Mesendoderm (in vitro differentiated cells): ENCODE measurements around the gene GP1BB.
"Not testable (repeated sequence)": the region's sequence is repeated elsewhere in the genome, so short reads cannot be mapped to it uniquely, and the experiment has no call there.

Experiments used
- DNase-seq: peaks from one replicate; pipeline ENCODE4 v3.0.0; 2013
- H2AK5ac ChIP-seq: 2 replicates; pipeline ENCODE4 v1.6.1; 2013; ENCODE audit warnings: low read length, inconsistent platforms
- H2BK120ac ChIP-seq: 2 replicates; pipeline ENCODE4 v1.6.1; 2013; ENCODE audit warnings: low read depth, mild to moderate bottlenecking, low read length, moderate library complexity, mixed read lengths
- H2BK15ac ChIP-seq: replicated peaks from 2 replicates; pipeline ENCODE4 v1.6.1; 2013; ENCODE audit warnings: low read depth, mild to moderate bottlenecking, moderate library complexity
- H2BK5ac ChIP-seq: 2 replicates; pipeline ENCODE4 v1.6.1; 2013; ENCODE audit warnings: low read length, inconsistent platforms
- H3K18ac ChIP-seq: 2 replicates; pipeline ENCODE4 v1.6.1; 2013; ENCODE audit warnings: mild to moderate bottlenecking, low read length, mixed read lengths
- H3K23ac ChIP-seq: one replicate; pipeline ENCODE4 v1.6.1; 2013; ENCODE audit warnings: low read length
- H3K27ac ChIP-seq: 2 replicates; pipeline ENCODE4 v1.5.1; 2013; ENCODE audit warnings: low read depth, mild to moderate bottlenecking, inconsistent platforms, low read length, moderate library complexity
- H3K27me3 ChIP-seq: 2 replicates; pipeline ENCODE4 v1.6.1; 2013; ENCODE audit warnings: low read length, control low read depth, mild to moderate bottlenecking, inconsistent platforms; ENCODE audit not compliant: insufficient read depth, poor library complexity
- H3K36me3 ChIP-seq: 2 replicates; pipeline ENCODE4 v1.6.1; 2013; ENCODE audit warnings: low read length, inconsistent platforms; ENCODE audit not compliant: control insufficient read depth, insufficient read depth
- H3K4ac ChIP-seq: one replicate; pipeline ENCODE4 v1.6.1; 2013; ENCODE audit warnings: low read depth, mild to moderate bottlenecking, low read length, moderate library complexity
- H3K4me1 ChIP-seq: 2 replicates; pipeline ENCODE4 v1.6.1; 2013; ENCODE audit warnings: low read depth, low read length, inconsistent platforms; ENCODE audit not compliant: control insufficient read depth
- H3K4me2 ChIP-seq: 2 replicates; pipeline ENCODE4 v1.6.1; 2013; ENCODE audit warnings: low read length
- H3K4me3 ChIP-seq: 2 replicates; pipeline ENCODE4 v1.5.1; 2013; ENCODE audit warnings: mild to moderate bottlenecking, low read length
- H3K56ac ChIP-seq: one replicate; pipeline ENCODE4 v1.6.1; 2013; ENCODE audit warnings: low read length
- H3K79me1 ChIP-seq: 2 replicates; pipeline ENCODE4 v1.6.1; 2013; ENCODE audit warnings: low read length, inconsistent platforms
- H3K79me2 ChIP-seq: 2 replicates; pipeline ENCODE4 v1.6.1; 2013; ENCODE audit warnings: mild to moderate bottlenecking, low read length; ENCODE audit not compliant: control insufficient read depth, insufficient read depth
- H3K9ac ChIP-seq: 2 replicates; pipeline ENCODE4 v1.6.1; 2013; ENCODE audit warnings: low read length, inconsistent platforms
- H4K5ac ChIP-seq: one replicate; pipeline ENCODE4 v1.6.1; 2013; ENCODE audit warnings: low read length
- H4K8ac ChIP-seq: one replicate; pipeline ENCODE4 v1.6.1; 2013; ENCODE audit warnings: low read depth, mild to moderate bottlenecking, control low read depth, low read length, moderate library complexity
- WGBS: extraction: QIAGEN DNeasy Blood & Tissue Kit; methylation state at CpG from one replicate; pipeline ENCODE4 v1.1.7; 2013; ENCODE audit warnings: low lambda C conversion rate, missing lambda C conversion rate; ENCODE audit not compliant: insufficient coverage; ENCODE audit errors: extremely low coverage; 5-methylcytosine and 5-hydroxymethylcytosine counted together

Gene GP1BB

DNA sequence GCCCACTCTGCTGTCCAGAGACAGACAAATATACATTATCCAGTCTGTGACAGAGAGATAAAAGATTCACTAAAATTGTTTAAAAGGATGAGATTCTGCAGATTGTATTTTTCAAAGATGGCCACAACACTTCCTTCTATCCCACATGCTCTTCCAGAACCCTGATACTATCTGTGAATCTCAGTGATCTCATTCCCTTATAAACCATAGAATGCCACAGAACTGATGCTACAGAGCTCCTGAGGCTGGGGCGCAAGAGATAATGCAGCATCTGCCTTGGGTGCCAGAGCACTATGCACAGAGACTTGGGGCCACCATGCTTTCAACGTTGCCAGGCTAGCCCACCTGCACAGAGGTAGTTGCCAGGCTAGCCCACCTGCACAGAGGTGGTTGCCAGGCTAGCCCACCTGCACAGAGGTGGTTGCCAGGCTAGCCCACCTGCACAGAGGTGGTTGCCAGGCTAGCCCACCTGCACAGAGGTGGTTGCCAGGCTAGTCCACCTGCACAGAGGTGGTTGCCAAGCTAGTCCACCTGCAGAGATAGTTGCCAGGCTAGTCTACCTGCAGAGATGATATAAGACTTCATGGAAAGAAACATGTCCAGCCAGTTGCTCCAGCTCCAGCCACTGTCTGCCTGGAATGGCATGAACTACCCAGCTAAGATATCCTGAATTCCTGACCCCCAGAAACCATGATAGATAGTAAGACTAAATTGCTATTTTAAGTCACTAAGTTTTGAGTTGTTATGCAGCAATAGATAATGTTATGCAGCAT, 26.6 kb upstream of the GP1BB start:
- H3K4me2 ChIP-seq: no peak overlapping the region
- H3K56ac ChIP-seq: no peak overlapping the region
- peaks cover under 1% of the 10 kb centered on the region for H3K4me1 ChIP-seq
- no peak overlapping the region for H2BK120ac ChIP-seq
- H3K9ac ChIP-seq: no peak overlapping the region
- H3K18ac ChIP-seq: no peak overlapping the region
- H3K27me3 ChIP-seq: no peaks in the 10 kb centered on the region
- H3K27ac ChIP-seq: no peak overlapping the region
- H3K79me2 ChIP-seq: no peaks in the 10 kb centered on the region
- H2BK15ac ChIP-seq: no peak overlapping the region
- H2AK5ac ChIP-seq: no peak overlapping the region
- H4K8ac ChIP-seq: no peak overlapping the region
- no CpG with 5 or more reads among the region's 2 CpGs for WGBS
- no peak overlapping the region for H3K4me3 ChIP-seq
- H2BK5ac ChIP-seq: no peak overlapping the region
- no peak overlapping the region for H3K4ac ChIP-seq
- H3K79me1 ChIP-seq: no peaks in the 10 kb centered on the region
- no peak overlapping the region for H3K23ac ChIP-seq
- no peaks in the 10 kb centered on the region for H3K36me3 ChIP-seq
- H4K5ac ChIP-seq: no peak overlapping the region
- no peak for DNase-seq

- not testable (repeated sequence) for H3K27ac ChIP-seq, H4K5ac ChIP-seq, H4K8ac ChIP-seq, DNase-seq, H3K56ac ChIP-seq, H3K18ac ChIP-seq, H2AK5ac ChIP-seq, H3K27me3 ChIP-seq, H3K4me1 ChIP-seq, H2BK5ac ChIP-seq, H3K23ac ChIP-seq, H3K79me2 ChIP-seq, H3K4me3 ChIP-seq, H2BK15ac ChIP-seq, H2BK120ac ChIP-seq, H3K9ac ChIP-seq, H3K36me3 ChIP-seq, H3K79me1 ChIP-seq, H3K4me2 ChIP-seq, H3K4ac ChIP-seq
- no CpG with 5 or more reads among the region's 1 CpG for WGBS
Observed at GRCh38 chr22:19697871-19698270, 25.5 kb upstream of the GP1BB start.

- Histone ChIP-seq H3K79me2 (no peaks in the 10 kb centered on the region), H3K56ac (no peak overlapping the region), H3K4me2 (no peak overlapping the region), H3K23ac (no peak overlapping the region), H3K18ac (no peak overlapping the region), H3K4me1 (peaks cover 7% of the 10 kb centered on the region), H4K5ac (no peak overlapping the region), H3K27ac (no peak overlapping the region), H2AK5ac (no peak overlapping the region), H3K4ac (no peak overlapping the region), H2BK5ac (no peak overlapping the region), H3K9ac (no peak overlapping the region), H4K8ac (no peak overlapping the region), H3K36me3 (no peaks in the 10 kb centered on the region), H2BK120ac (no peak overlapping the region), H3K79me1 (no peaks in the 10 kb centered on the region), H3K4me3 (no peak overlapping the region), H3K27me3 (no peaks in the 10 kb centered on the region), H2BK15ac (no peak overlapping the region)
- no CpG with 5 or more reads among the region's 6 CpGs for WGBS
- no peak for DNase-seq
Observed at GRCh38 chr22:19700790-19701419, 22.4 kb upstream of the GP1BB start.

- H3K9ac ChIP-seq: no peak overlapping the region
- no peaks in the 10 kb centered on the region for H3K27me3 ChIP-seq
- DNase-seq: no peak
- no peaks in the 10 kb centered on the region for H3K36me3 ChIP-seq
- H3K4me1 ChIP-seq: peaks cover 7% of the 10 kb centered on the region
- H2BK5ac ChIP-seq: no peak overlapping the region
- H3K4me2 ChIP-seq: no peak overlapping the region
- no peak overlapping the region for H2BK120ac ChIP-seq
- no peak overlapping the region for H2BK15ac ChIP-seq
- WGBS: no CpG with 5 or more reads among the region's 10 CpGs
- H3K27ac ChIP-seq: no peak overlapping the region
- no peak overlapping the region for H3K18ac ChIP-seq
- no peaks in the 10 kb centered on the region for H3K79me2 ChIP-seq
- H3K23ac ChIP-seq: no peak overlapping the region
- no peaks in the 10 kb centered on the region for H3K79me1 ChIP-seq
- no peak overlapping the region for H3K4me3 ChIP-seq
- no peak overlapping the region for H2AK5ac ChIP-seq
- no peak overlapping the region for H3K4ac ChIP-seq
- no peak overlapping the region for H3K56ac ChIP-seq
- no peak overlapping the region for H4K8ac ChIP-seq
- no peak overlapping the region for H4K5ac ChIP-seq
Observed at GRCh38 chr22:19701420-19702145, 21.8 kb upstream of the GP1BB start.

DNA sequence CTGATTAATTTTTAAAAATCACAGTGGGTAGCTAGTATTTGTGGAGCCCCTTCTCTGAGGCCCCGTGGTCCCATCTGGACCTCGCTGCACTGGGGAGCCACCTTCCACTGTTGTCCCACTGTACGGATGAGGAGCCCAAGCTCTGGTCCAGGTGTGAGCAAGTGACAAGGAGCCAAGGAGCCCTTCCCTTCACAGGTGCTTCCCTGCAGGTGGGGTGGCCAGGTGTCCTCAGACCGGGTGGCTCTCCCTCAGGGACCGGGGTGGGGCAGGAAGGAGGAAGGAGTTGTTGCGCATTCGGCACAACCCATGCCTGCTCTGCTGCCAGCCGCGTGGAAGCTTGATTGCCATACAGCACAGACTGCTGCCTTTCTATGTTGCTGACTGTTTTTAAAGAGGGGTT, 19.5 kb upstream of the GP1BB start:
- no peak overlapping the region for H3K9ac ChIP-seq
- H4K8ac ChIP-seq: no peak overlapping the region
- H3K56ac ChIP-seq: no peak overlapping the region
- no peak overlapping the region for H3K18ac ChIP-seq
- H3K4me2 ChIP-seq: no peak overlapping the region
- peaks cover 7% of the 10 kb centered on the region for H3K4me1 ChIP-seq
- H4K5ac ChIP-seq: no peak overlapping the region
- no peaks in the 10 kb centered on the region for H3K36me3 ChIP-seq
- H3K27ac ChIP-seq: no peak overlapping the region
- no peak for DNase-seq
- no peak overlapping the region for H2BK15ac ChIP-seq
- no CpG with 5 or more reads among the region's 9 CpGs for WGBS
- H3K79me1 ChIP-seq: no peaks in the 10 kb centered on the region
- no peaks in the 10 kb centered on the region for H3K27me3 ChIP-seq
- no peak overlapping the region for H3K4me3 ChIP-seq
- no peak overlapping the region for H3K23ac ChIP-seq
- no peak overlapping the region for H2AK5ac ChIP-seq
- no peaks in the 10 kb centered on the region for H3K79me2 ChIP-seq
- no peak overlapping the region for H2BK120ac ChIP-seq
- no peak overlapping the region for H3K4ac ChIP-seq
- H2BK5ac ChIP-seq: no peak overlapping the region
